Measurements from ENCODE around the gene DYNC1H1.
"Not testable (repeated sequence)": the region's sequence is repeated elsewhere in the genome, so short reads cannot be mapped to it uniquely, and the experiment has no call there.

Gene DYNC1H1

GRCh38 chr14:102078831-102079699, 114.7 kb downstream of the DYNC1H1 start:
- intact Hi-C loops (cut with DNase I) = no loop called here
- DNase-seq = peak in 2 of 10 donors; percentile 32 to 35

- intact Hi-C loops (cut with DNase I) = no loop called here
- DNase-seq = no peak
Observed at GRCh38 chr14:102079700-102079979, 115.3 kb downstream of the DYNC1H1 start.

GRCh38 chr14:102080183-102081080, 116.1 kb downstream of the DYNC1H1 start:
- DNase-seq = peak in 1 of 10 donors; percentile 31
- intact Hi-C loops (cut with DNase I) = loop anchor here (10.0 kb wide), 1 partner anchor 234 kb away; the partner anchor contains the start of gene ZNF839

- intact Hi-C loops (cut with DNase I) = loop anchor here (10.0 kb wide), 1 partner anchor 233 kb away; the partner anchor contains the start of gene ZNF839
Observed at GRCh38 chr14:102081231-102082080, 117.1 kb downstream of the DYNC1H1 start.

GRCh38 chr14:102084522-102084921, 120.1 kb downstream of the DYNC1H1 start:
- intact Hi-C loops (cut with DNase I) = loop anchor here (10.0 kb wide), 1 partner anchor 230 kb away; the partner anchor contains the start of gene ZNF839
- DNase-seq = not testable (repeated sequence)

More at GRCh38 chr14:102081231-102082080, 117.1 kb downstream of the DYNC1H1 start:
- no peak for DNase-seq

DNA sequence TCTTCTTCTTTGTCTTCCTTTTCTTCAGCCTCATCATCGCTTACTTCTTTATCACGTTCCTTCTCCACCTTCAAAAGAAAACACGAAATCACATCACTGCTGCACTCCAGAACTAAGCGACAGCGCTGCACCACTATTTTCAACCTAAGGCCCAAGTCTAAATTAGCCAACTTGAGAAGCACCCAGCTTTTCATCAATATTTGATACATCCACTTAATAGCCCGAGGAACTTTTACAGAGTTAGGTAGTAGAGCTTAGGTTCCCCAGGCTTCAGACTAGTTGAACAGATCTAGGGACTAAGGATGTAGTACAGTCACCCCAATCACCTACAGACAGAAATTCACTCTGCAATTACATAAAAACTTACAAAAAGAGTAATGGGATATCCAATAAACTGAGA, 120.6 kb downstream of the DYNC1H1 start:
- intact Hi-C loops (cut with DNase I) = loop anchor here (10.0 kb wide), 1 partner anchor 230 kb away; the partner anchor contains the start of gene ZNF839
- no peak for DNase-seq

- intact Hi-C loops (cut with DNase I) = loop anchor here (10.0 kb wide), 1 partner anchor 229 kb away; the partner anchor contains the start of gene ZNF839
Observed at GRCh38 chr14:102085488-102085887, 121.1 kb downstream of the DYNC1H1 start.

DNA sequence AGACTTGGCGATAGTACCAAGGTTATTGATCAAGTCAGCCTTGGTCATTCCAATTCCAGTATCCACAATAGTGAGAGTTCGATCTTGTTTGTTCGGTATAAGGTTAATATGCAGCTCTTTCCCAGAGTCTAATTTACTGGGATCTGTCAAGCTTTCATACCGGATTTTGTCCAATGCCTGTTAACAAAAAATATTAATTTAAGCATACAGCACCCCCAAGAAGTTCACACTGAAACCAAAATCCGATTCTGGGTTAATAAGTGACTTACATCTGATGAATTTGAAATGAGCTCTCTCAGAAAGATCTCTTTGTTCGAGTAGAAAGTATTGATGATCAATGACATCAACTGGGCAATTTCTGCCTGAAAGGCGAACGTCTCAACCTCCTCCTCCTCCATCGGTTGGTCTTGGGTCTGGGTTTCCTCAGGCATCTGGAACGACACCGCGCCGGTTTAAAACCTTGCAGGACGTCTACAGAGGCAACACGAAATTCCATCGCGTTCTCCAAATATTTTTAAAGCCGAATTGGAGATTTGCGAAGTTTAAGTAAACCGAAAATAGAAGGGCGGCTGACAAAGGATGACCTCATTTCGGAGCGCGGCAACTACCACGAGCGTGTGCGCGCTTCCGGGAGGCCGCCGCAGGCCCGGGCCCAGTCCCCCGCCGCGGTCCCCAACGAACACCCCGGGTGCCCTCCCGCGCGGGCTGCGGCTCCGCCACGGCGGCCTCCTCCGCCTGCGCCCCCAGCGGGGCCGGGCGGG, 121.8 kb downstream of the DYNC1H1 start:
- intact Hi-C loops (cut with DNase I) = loop anchor here (2.0 to 10.0 kb wide), 2 partner anchors 123 to 229 kb away; partner anchors contain the start of gene ZNF839
- peak in 6 of 10 donors; percentile 28 to 91 (median 58) for DNase-seq

More at GRCh38 chr14:102085488-102085887, 121.1 kb downstream of the DYNC1H1 start:
- DNase-seq = peak in 2 of 10 donors; percentile 14 to 35

DNA sequence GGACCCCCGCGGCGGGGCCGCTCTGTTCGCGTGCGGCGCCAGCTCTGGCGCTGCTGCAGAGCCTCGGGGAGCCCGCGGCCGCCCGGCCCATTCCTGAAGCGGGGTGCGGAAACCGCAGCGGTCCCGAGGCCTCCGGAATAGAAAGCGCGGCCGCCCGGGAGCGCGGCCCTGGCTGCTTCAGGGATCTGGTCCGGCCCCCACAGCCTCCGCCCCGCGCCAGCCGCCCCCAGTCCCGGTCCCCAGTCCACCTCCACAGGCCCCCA, 122.3 kb downstream of the DYNC1H1 start:
- intact Hi-C loops (cut with DNase I) = loop anchor here (2.0 to 10.0 kb wide), 2 partner anchors 122 to 228 kb away; partner anchors contain the start of gene ZNF839
- DNase-seq = no peak

GRCh38 chr14:102086972-102087761, 122.8 kb downstream of the DYNC1H1 start, which contains the start of gene HSP90AA1:
HSP90AA1 (minus strand) TSS chr14:102087044; CDS start chr14:102086378, 666 bp downstream.
- DNase-seq = peak; percentile 83 to 98 (median 91)
- intact Hi-C loops (cut with DNase I) = loop anchor here (2.0 to 10.0 kb wide), 2 partner anchors 122 to 228 kb away; partner anchors contain the start of gene ZNF839

DNA sequence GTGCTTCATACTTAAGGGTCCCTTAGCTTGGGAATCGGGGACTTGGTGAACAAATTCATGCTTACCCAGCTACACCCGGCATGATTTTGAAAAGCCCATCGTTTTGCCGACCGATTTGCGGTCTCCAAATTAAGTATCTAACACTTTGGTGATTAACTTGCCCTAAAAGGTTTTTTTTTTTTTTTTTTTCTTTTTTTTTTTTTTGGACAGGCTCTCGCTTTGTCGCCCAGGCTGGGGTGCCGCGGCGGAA, 123.3 kb downstream of the DYNC1H1 start:
- intact Hi-C loops (cut with DNase I) = loop anchor here (2.0 to 10.0 kb wide), 2 partner anchors 121 to 227 kb away; partner anchors contain the start of gene ZNF839
- no peak for DNase-seq

DNA sequence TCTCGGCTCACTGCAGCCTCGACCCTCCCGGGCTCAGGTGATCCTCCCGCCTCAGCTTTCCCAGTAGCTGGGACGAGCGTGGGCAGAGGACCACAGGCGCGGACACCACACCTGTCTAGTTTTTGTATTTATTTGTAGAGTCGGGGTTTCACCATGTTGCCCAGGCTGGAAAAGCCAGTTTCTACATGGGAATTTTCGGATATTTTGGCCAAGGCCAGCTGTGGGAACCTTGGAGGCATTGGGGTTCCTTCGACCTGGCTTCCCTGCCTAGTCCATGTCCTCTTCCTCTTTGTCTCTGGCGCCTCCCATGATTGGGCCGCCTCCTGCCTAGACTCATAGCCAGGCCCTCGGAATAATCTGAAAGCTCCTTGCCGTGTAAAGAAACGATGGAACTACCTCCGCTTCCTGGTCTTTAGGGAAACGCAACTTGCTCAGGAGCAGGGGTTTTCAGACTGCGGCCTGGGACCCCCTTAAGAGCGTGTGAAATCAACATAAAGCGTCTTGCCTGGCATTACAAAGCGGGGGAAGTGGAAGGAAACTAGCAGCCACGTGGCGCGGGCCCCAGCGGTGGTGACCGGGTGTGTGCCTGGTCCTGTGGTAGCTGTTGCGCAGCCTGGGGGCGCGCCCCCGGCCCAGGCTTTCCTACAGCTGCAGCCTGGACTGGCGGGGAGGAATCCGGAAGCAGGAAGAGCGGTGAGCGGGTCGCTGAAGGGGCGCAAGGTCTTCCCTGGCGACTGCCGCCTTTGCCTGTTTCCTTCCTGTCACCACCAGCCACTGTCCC, 123.8 kb downstream of the DYNC1H1 start:
- intact Hi-C loops (cut with DNase I) = loop anchor here (10.0 kb wide), 1 partner anchor 227 kb away; the partner anchor contains the start of gene ZNF839
- DNase-seq = peak in 7 of 10 donors; percentile 14 to 91 (median 30)

- intact Hi-C loops (cut with DNase I) = loop anchor here (10.0 kb wide), 1 partner anchor 225 kb away; the partner anchor contains the start of gene ZNF839
Observed at GRCh38 chr14:102089621-102090343, 125.4 kb downstream of the DYNC1H1 start.

DNA sequence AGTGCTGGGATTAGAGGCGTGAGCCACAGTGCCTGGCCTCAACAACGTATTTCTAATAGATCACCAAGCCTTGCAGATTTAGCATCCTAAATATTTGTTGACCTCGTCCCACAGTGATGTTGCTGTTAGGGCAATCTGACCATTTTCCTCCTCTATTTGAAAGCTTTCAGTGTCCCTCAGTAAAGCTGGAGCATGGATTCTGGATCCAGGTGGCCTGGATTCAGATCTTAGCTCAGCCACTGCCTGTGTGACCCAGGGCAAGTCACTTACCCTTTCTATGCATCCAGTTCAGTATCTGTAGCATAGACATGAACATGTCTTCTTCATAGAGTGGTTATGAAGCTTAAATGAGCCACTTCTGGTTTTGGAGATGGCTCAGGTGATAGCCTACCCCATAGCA, 126.3 kb downstream of the DYNC1H1 start:
- no peak for DNase-seq

More at GRCh38 chr14:102089621-102090343, 125.4 kb downstream of the DYNC1H1 start:
- peak in 1 of 10 donors; percentile 29 for DNase-seq

DNA sequence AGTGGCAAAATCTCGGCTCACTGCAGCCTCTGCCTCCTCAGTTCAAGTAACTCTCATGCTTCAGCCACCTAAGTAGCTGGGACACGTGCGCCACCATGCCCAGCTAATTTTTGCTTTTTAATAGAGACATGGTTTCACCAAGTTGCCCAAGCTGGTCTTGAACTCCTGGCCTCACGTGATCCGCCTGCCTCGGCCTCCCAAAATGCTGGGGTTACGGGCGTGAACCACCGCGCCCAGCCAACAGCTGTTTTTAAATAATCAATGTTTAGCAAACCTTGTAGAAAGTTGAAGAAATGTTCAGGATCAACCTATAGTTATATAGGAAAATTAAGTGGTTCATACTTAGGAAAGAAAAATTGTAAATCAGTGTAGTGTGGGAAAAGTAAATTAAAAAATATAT, 128.4 kb downstream of the DYNC1H1 start:
- peak in 1 of 10 donors; percentile 62 for DNase-seq
- intact Hi-C loops (cut with DNase I) = no loop called here

More for the DNA sequence above, 126.3 kb downstream of the DYNC1H1 start:
- intact Hi-C loops (cut with DNase I) = no loop called here

GRCh38 chr14:102094101-102094500, 129.7 kb downstream of the DYNC1H1 start:
- peak in 1 of 10 donors; percentile 8 for DNase-seq

More at GRCh38 chr14:102094101-102094500, 129.7 kb downstream of the DYNC1H1 start:
- intact Hi-C loops (cut with DNase I) = no loop called here
